Mucosa of descending colon (tissue), 3 donors: ENCODE data around the gene OSBPL5. TPM values are rescaled to one million over a fixed set of nuclear protein-coding genes. Genes with fewer than 3 reads are reported as not detected.

Experiments used
- ATAC-seq: fragments of 200-7000 bp; cut with Tn5 transposase; one replicate; pipeline ENCODE4 v1.9.1; 2020; ENCODE audit warnings: mild to moderate bottlenecking, moderate library complexity
- DNase-seq, 3 donors: peaks; one replicate each; pipeline ENCODE4 v3.0.0-alpha.2; 2020
- H3K36me3 ChIP-seq: fragments of 200-600 bp; one replicate; pipeline ENCODE4 v1.8.0; 2021; ENCODE audit warnings: low read depth, mild to moderate bottlenecking
- H3K4me1 ChIP-seq: fragments of 200-600 bp; one replicate; pipeline ENCODE4 v1.8.0; 2021; ENCODE audit warnings: low read depth, mild to moderate bottlenecking
- H3K4me3 ChIP-seq: fragments of 200-600 bp; one replicate; pipeline ENCODE4 v1.8.0; 2021; ENCODE audit warnings: mild to moderate bottlenecking
- H3K9me3 ChIP-seq: fragments of 200-600 bp; one replicate; pipeline ENCODE4 v1.8.0; 2021; ENCODE audit warnings: mild to moderate bottlenecking
- CTCF ChIP-seq: fragments of 200-600 bp; IDR thresholded peaks from one replicate; pipeline ENCODE4 v1.8.0; 2022; ENCODE audit warnings: antibody characterized with exemption, mild to moderate bottlenecking
- intact Hi-C, 2 donors: fragments of 100-400 bp; cut with DNase I in 1 of 2; cut with micrococcal nuclease in 1 of 2; formaldehyde crosslinking; loops; one replicate each; pipeline versions ENCODE4 v1.11.0 to v1.11.1; 2022; cut with DNase I, micrococcal nuclease
- total RNA-seq, 3 donors: library from RNA; stranded (reverse); fragmentation: NEBNext Ultra II Directional in 2 of 3; extraction: Animal tissue kit (Norgen Biotek cat#: 25700) in 2 of 3; gene quantifications; one replicate each; pipeline versions ENCODE4 v1.2.1 to v1.2.4, GENCODE V29; 2021 to 2023
- donor health status: DM: no; HTN: no; CAD: no; lungs with moderate emphysema.
- donor health status: DM: no; HTN: no; CAD: no.
- donor health status: DM: no; HTN: yes; CAD: no.

Gene OSBPL5
- total RNA-seq, 3 donors from 2014 or later = 43.6 to 64.1 (median 52.4) TPM

DNA sequence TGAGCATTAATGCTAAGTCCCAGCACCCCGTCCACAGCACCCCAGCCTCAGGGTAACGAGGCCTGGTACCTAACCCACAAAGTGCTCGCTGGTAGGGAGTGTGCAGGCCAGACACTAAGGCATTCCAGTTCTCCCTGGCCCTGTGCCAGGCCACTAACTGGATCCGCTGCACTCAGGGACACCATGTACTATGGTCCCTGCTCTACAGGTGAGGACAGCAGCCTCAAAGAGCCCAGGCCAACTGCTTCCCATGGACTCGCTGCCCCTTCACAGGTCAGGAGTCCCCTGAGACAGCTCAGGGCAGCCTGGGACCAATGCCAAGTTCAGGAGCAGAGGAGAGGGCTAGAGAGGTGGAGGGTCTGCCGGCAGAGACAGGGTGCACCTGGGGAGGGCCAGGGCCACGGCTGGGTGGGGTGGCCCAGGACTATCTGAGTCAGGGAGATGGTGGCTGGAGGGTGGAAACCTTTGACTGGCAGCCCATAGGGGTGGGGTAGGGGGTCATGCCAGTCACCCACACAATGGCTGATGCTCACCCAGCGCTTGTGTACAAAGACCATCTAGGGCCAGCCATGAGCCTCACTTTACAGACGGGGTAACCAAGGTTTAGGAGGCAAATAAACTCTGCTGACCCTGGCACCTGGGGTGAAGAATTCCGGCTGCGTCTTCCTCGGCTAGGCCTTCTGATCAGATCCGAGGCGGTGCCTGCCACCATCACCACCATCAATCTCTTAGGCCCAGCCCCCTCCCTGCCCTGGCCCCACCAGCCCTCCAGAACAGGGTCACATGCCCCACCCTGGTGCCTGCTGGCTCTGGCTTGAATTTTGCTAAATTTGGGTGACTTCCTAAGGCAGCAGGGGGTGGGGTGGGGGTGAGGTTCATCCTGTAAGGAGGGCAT is 5.6 kb downstream of the OSBPL5 start:
- DNase-seq (peak; percentile 58 to 62 (median 60)), ATAC-seq (peak; percentile 6)
- H3K36me3 ChIP-seq = no peaks in the 10 kb centered on the region
- H3K4me1 ChIP-seq = peaks cover 20% of the 10 kb centered on the region
- no peak overlapping the region for H3K4me3 ChIP-seq
- no peak for TF ChIP-seq CTCF
- no peaks in the 10 kb centered on the region for H3K9me3 ChIP-seq
- intact Hi-C loops = no loop called here

GRCh38 chr11:3158821-3159220 is 6.3 kb downstream of the OSBPL5 start:
- no peak overlapping the region for H3K4me3 ChIP-seq
- H3K9me3 ChIP-seq = no peaks in the 10 kb centered on the region
- DNase-seq = peak in 1 of 3 donors; percentile 36
- intact Hi-C loops = no loop called here
- TF ChIP-seq CTCF = no peak
- H3K36me3 ChIP-seq = no peaks in the 10 kb centered on the region
- ATAC-seq = no peak
- H3K4me1 ChIP-seq = peaks cover 21% of the 10 kb centered on the region

- peak in 2 of 3 donors; percentile 20 to 38 for DNase-seq
These were observed 6.9 kb downstream of the OSBPL5 start for GRCh38 chr11:3158131-3158591.

GRCh38 chr11:3157381-3158130 is 7.6 kb downstream of the OSBPL5 start:
- H3K36me3 ChIP-seq = no peaks in the 10 kb centered on the region
- intact Hi-C loops = no loop called here
- H3K4me3 ChIP-seq = no peak overlapping the region
- H3K9me3 ChIP-seq = no peaks in the 10 kb centered on the region
- TF ChIP-seq CTCF = no peak
- ATAC-seq (no peak), DNase-seq (peak in 2 of 3 donors; percentile 24 to 50)
- H3K4me1 ChIP-seq = peaks cover 27% of the 10 kb centered on the region

More at GRCh38 chr11:3158131-3158591, 6.9 kb downstream of the OSBPL5 start:
- ATAC-seq = no peak
- intact Hi-C loops = no loop called here
- H3K36me3 ChIP-seq = no peaks in the 10 kb centered on the region
- H3K9me3 ChIP-seq = no peaks in the 10 kb centered on the region
- TF ChIP-seq CTCF = no peak
- no peak overlapping the region for H3K4me3 ChIP-seq
- H3K4me1 ChIP-seq = peaks cover 24% of the 10 kb centered on the region

DNA sequence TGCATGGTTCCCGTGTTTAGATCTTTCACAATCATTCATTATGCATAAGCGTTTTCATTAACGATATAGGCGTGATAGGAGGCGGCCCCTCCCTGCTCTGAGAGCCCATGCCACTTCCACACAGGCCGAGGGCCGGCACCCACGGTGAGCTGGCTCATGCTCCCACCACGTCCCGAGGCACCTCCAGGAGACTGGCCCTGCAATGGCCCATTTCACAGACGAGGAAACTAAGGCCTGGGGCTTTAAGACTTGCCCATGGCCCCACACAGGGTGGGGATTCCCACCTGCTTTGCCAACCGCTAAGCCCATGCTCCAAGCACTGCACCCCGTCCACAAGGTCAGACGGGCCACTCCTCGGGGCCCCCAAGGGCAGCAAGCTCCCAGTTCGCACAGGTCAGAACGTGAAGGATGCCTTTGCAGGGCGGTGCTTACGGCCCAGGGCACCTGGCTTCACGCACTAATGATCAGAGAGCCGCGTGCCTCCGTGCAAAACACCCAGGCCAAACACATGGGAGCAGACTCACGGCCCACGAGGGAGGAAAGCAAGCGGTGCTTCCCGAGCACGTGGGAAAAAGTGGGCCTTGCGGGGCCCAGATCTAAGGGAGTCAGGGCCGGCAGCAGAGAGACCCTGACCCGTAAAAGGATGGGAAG is 8.3 kb downstream of the OSBPL5 start:
- no peak overlapping the region for H3K4me3 ChIP-seq
- DNase-seq (peak in 2 of 3 donors; percentile 23 to 46), ATAC-seq (no peak)
- intact Hi-C loops = no loop called here
- H3K36me3 ChIP-seq = no peaks in the 10 kb centered on the region
- H3K9me3 ChIP-seq = no peaks in the 10 kb centered on the region
- TF ChIP-seq CTCF = no peak
- peaks cover 27% of the 10 kb centered on the region for H3K4me1 ChIP-seq
